Neural cell (in vitro differentiated cells): ENCODE data around the gene THBS2.

Experiments used
- CTCF ChIP-seq: fragments of 450-650 bp; IDR thresholded peaks from 2 replicates; pipeline ENCODE4 v1.5.1; 2014; ENCODE audit warnings: antibody characterized with exemption, mild to moderate bottlenecking, moderate library complexity; ENCODE audit not compliant: poor library complexity, severe bottlenecking
- EZH2 ChIP-seq: fragments of 200-600, 300-800 bp; shearing (Covaris generic), sonication (generic); IDR thresholded peaks from 2 replicates; pipeline ENCODE4 v1.6.1; 2014; ENCODE audit warnings: antibody characterized with exemption, low read length, borderline replicate concordance, mild to moderate bottlenecking; ENCODE audit not compliant: insufficient read depth, poor library complexity, severe bottlenecking
- POLR2AphosphoS5 ChIP-seq: IDR thresholded peaks from 2 replicates; pipeline ENCODE4 v1.6.1; 2012
- TAF1 ChIP-seq: IDR thresholded peaks from 2 replicates; pipeline ENCODE4 v1.6.1; 2012; ENCODE audit warnings: low read depth

GRCh38 chr6:169238766-169239165, 14.9 kb downstream of the THBS2 start:
- TF ChIP-seq CTCF = no peak
- no peak for TF ChIP-seq POLR2AphosphoS5
- no peak for TF ChIP-seq EZH2
- TF ChIP-seq TAF1 = no peak
